ENCODE measurements around the gene MRPL4.
"Not testable (repeated sequence)": the region's sequence is repeated elsewhere in the genome, so short reads cannot be mapped to it uniquely, and the experiment has no call there.

MRPL4 gene

GRCh38 chr19:10230861-10231611 lies 21.0 kb upstream of the MRPL4 start, which contains the start of gene S1PR2:
TSS of gene S1PR2 (minus strand) at chr19:10231331. CDS start at chr19:10224905, 6,426 bp downstream.
- DNase-seq: peak; percentile 45

GRCh38 chr19:10231612-10232228 lies 20.3 kb upstream of the MRPL4 start:
- no peak for DNase-seq

- DNase-seq: no peak
Observed at GRCh38 chr19:10233946-10234345, 18.1 kb upstream of the MRPL4 start.

- no peak for DNase-seq
Observed at GRCh38 chr19:10235003-10235402, 17.0 kb upstream of the MRPL4 start.

- DNase-seq: not testable (repeated sequence)
Observed at GRCh38 chr19:10235409-10235808, 16.6 kb upstream of the MRPL4 start.

GRCh38 chr19:10237702-10238101 lies 14.3 kb upstream of the MRPL4 start:
- DNase-seq: no peak

- peak; percentile 90 for DNase-seq
Observed at GRCh38 chr19:10238172-10238783, 13.7 kb upstream of the MRPL4 start.

GRCh38 chr19:10241826-10242449 lies 10.1 kb upstream of the MRPL4 start:
- not testable (repeated sequence) for DNase-seq

- no peak for DNase-seq
Observed at GRCh38 chr19:10243606-10244005, 8.4 kb upstream of the MRPL4 start.

GRCh38 chr19:10245189-10245939 lies 6.7 kb upstream of the MRPL4 start:
- no peak for DNase-seq

GRCh38 chr19:10246511-10246910 lies 5.5 kb upstream of the MRPL4 start:
- no peak for DNase-seq

- no peak for DNase-seq
Observed at GRCh38 chr19:10252707-10253106, 693 bp downstream of the MRPL4 start.

GRCh38 chr19:10254244-10254643 lies 2.2 kb downstream of the MRPL4 start:
- DNase-seq: no peak

GRCh38 chr19:10255358-10255757 lies 3.3 kb downstream of the MRPL4 start:
- DNase-seq: no peak

- no peak for DNase-seq
Observed at GRCh38 chr19:10256551-10256950, 4.5 kb downstream of the MRPL4 start.

GRCh38 chr19:10256970-10257615 lies 5.1 kb downstream of the MRPL4 start:
- no peak for DNase-seq

GRCh38 chr19:10258080-10258710 lies 6.2 kb downstream of the MRPL4 start:
- DNase-seq: no peak

- peak; percentile 58 for DNase-seq
Observed at GRCh38 chr19:10259162-10259905, 7.3 kb downstream of the MRPL4 start.

GRCh38 chr19:10260141-10260584 lies 8.1 kb downstream of the MRPL4 start:
- peak; percentile 75 for DNase-seq

GRCh38 chr19:10262771-10263170 lies 10.8 kb downstream of the MRPL4 start:
- DNase-seq: no peak

- no peak for DNase-seq
Observed at GRCh38 chr19:10266706-10267105, 14.7 kb downstream of the MRPL4 start.

Measured in NCI-H2029 treated with DMSO at 0.1 percent for 48 hours (cell line).